HCT116 (cell line): ENCODE results near the gene PRR4. TPM values are rescaled to one million over a fixed set of nuclear protein-coding genes. Genes with fewer than 3 reads are reported as not detected.

Experiments
- ATAC-seq: fragments of 200-7000 bp; cut with Tn5 transposase; 2 replicates; pipeline ENCODE4 v1.9.1; 2020; ENCODE audit warnings: mild to moderate bottlenecking, moderate library complexity
- BruUV-seq: library from RNA; stranded (reverse); fragments of 400-500 nt; replicated peaks from 2 replicates; lab custom pipeline; 2021; lab: Mats Ljungman, UMichigan
- CTCF ChIA-PET: fragments of 300-600 bp; sonication (Branson Sonifier 250); formaldehyde crosslinking; loops from one replicate; lab custom pipeline; 2021; ENCODE audit warnings: antibody characterized with exemption; lab: Charles Lee
- POLR2A ChIA-PET: fragments of 300-600, 350-600 bp; sonication (Branson Sonifier 250); formaldehyde crosslinking; loops from one replicate; lab custom pipeline; 2021; ENCODE audit warnings: antibody characterized with exemption; lab: Charles Lee
- RAD21 ChIA-PET, 2 experiments: fragments of 300-600 bp; sonication (Branson Sonifier 250); formaldehyde crosslinking; loops; one replicate each; lab custom pipeline; 2023; ENCODE audit warnings: low total read pairs in 2 of 2; ENCODE audit not compliant: uncharacterized antibody in 2 of 2, unreplicated experiment in 2 of 2, low non-redundant PET in 1 of 2; lab: Charles Lee
- DNase-seq: peaks from one replicate; pipeline ENCODE4 v3.0.0-alpha.2; 2010; ENCODE audit warnings: low read depth, low spot score
- H2AFZ ChIP-seq: fragments of 200-600 bp; shearing (Covaris generic), sonication (generic); 2 replicates; pipeline ENCODE4 v1.6.1; 2017; ENCODE audit warnings: low read depth, mixed run types, mixed read lengths, antibody characterized with exemption, low read length; ENCODE audit not compliant: poor library complexity, severe bottlenecking
- H3K27ac ChIP-seq: 2 replicates; pipeline ENCODE4 v1.5.1; 2012; ENCODE audit warnings: low read depth, low read length
- H3K27me3 ChIP-seq: fragments of 200-600 bp; sonication (generic); 2 replicates; pipeline ENCODE4 v1.6.1; 2016; ENCODE audit warnings: mixed run types, low read length, mixed read lengths; ENCODE audit not compliant: insufficient read depth
- H3K36me3 ChIP-seq, 2 experiments: fragments of 200-500 bp in 1 of 2; fragments of 200-600 bp in 1 of 2; sonication (Bioruptor generic) in 1 of 2; sonication (generic) in 1 of 2; 2 replicates each; pipeline versions ENCODE4 v1.5.1 to v1.6.1; 2014 to 2016; ENCODE audit warnings: low read length in 2 of 2, inconsistent platforms in 1 of 2, mixed read lengths in 1 of 2, mixed run types in 1 of 2; ENCODE audit not compliant: insufficient read depth in 2 of 2, control insufficient read depth in 1 of 2
- H3K4me1 ChIP-seq, 2 experiments: fragments of 200-600 bp in 1 of 2; sonication (generic) in 1 of 2; 2 replicates each; pipeline versions ENCODE4 v1.5.1 to v1.6.1; 2012 to 2017; ENCODE audit warnings: low read length in 2 of 2, inconsistent platforms in 1 of 2, mild to moderate bottlenecking in 1 of 2, mixed read lengths in 1 of 2, mixed run types in 1 of 2, moderate library complexity in 1 of 2; ENCODE audit not compliant: insufficient read depth in 2 of 2, control insufficient read depth in 1 of 2
- H3K4me2 ChIP-seq: fragments of 200-600 bp; sonication (generic); 2 replicates; pipeline ENCODE4 v1.6.1; 2017; ENCODE audit warnings: mixed run types, low read length, mixed read lengths
- H3K4me3 ChIP-seq, 2 experiments: fragments of 200-600 bp in 1 of 2; sonication (generic) in 1 of 2; replicated peaks in 1 of 2; 2 replicates each; pipeline ENCODE4 v1.5.1; 2011 to 2016; ENCODE audit warnings: low read length in 2 of 2, control low read depth in 1 of 2, low read depth in 1 of 2, mild to moderate bottlenecking in 1 of 2, mixed read lengths in 1 of 2, mixed run types in 1 of 2
- H3K79me2 ChIP-seq: fragments of 200-600 bp; sonication (generic); 2 replicates; pipeline ENCODE4 v1.6.1; 2017; ENCODE audit warnings: mild to moderate bottlenecking, mixed run types, low read length, moderate library complexity, mixed read lengths; ENCODE audit not compliant: insufficient read depth
- H3K9ac ChIP-seq: fragments of 200-600 bp; sonication (generic); 2 replicates; pipeline ENCODE4 v1.6.1; 2016; ENCODE audit warnings: low read length, mixed read lengths
- H3K9me2 ChIP-seq: fragments of 200-600 bp; sonication (generic), shearing (Covaris generic); 2 replicates; pipeline ENCODE4 v1.6.1; 2017; ENCODE audit warnings: mixed run types, mild to moderate bottlenecking, moderate library complexity; ENCODE audit not compliant: insufficient read depth
- H3K9me3 ChIP-seq, 2 experiments: fragments of 200-500 bp in 1 of 2; fragments of 200-600 bp in 1 of 2; sonication (Bioruptor generic) in 1 of 2; sonication (generic) in 1 of 2; 2 replicates each; pipeline ENCODE4 v1.6.1; 2014 to 2017; ENCODE audit warnings: low read length in 2 of 2, mixed read lengths in 2 of 2, inconsistent platforms in 1 of 2, low read depth in 1 of 2, mild to moderate bottlenecking in 1 of 2, mixed run types in 1 of 2, moderate library complexity in 1 of 2; ENCODE audit not compliant: control insufficient read depth in 1 of 2, insufficient read depth in 1 of 2
- H4K20me1 ChIP-seq: fragments of 200-600 bp; sonication (generic), shearing (Covaris generic); 2 replicates; pipeline ENCODE4 v1.6.1; 2017; ENCODE audit warnings: mixed run types, mild to moderate bottlenecking, moderate library complexity; ENCODE audit not compliant: insufficient read depth
- CBX3 ChIP-seq: IDR thresholded peaks from 2 replicates; pipeline ENCODE4 v1.6.1; 2012; ENCODE audit warnings: low read depth
- EZH2phosphoT487 ChIP-seq: fragments of 200-600 bp; IDR thresholded peaks from 2 replicates; pipeline ENCODE4 v1.6.1; 2018; ENCODE audit warnings: antibody characterized with exemption, borderline replicate concordance
- FOSL1 ChIP-seq: IDR thresholded peaks from 2 replicates; pipeline ENCODE4 v1.6.1; 2012; ENCODE audit warnings: low read depth
- POLR2A ChIP-seq: IDR thresholded peaks from 2 replicates; pipeline ENCODE4 v1.7.0; 2011; ENCODE audit warnings: borderline replicate concordance; ENCODE audit not compliant: insufficient read depth, insufficient read length; ENCODE audit errors: extremely low read depth
- POLR2AphosphoS5 ChIP-seq: IDR thresholded peaks from 2 replicates; pipeline ENCODE4 v1.6.1; 2011; ENCODE audit warnings: mild to moderate bottlenecking, low read depth, low read length, moderate library complexity
- RAD21 ChIP-seq: IDR thresholded peaks from 2 replicates; pipeline ENCODE4 v1.6.1; 2012; ENCODE audit warnings: low read depth, mild to moderate bottlenecking
- SIN3A ChIP-seq: IDR thresholded peaks from 2 replicates; pipeline ENCODE4 v1.6.1; 2012; ENCODE audit warnings: low read depth
- SRF ChIP-seq: IDR thresholded peaks from 2 replicates; pipeline ENCODE4 v1.6.1; 2012; ENCODE audit warnings: low read depth
- TCF7L2 ChIP-seq: IDR thresholded peaks from 2 replicates; pipeline ENCODE4 v1.7.0; 2011; ENCODE audit warnings: borderline replicate concordance, inconsistent platforms; ENCODE audit not compliant: insufficient read depth, insufficient read length; ENCODE audit errors: extremely low read depth
- YY1 ChIP-seq: IDR thresholded peaks from 2 replicates; pipeline ENCODE4 v1.6.1; 2011; ENCODE audit warnings: low read length, low read depth, moderate library complexity, mild to moderate bottlenecking; ENCODE audit not compliant: insufficient replicate concordance; ENCODE audit errors: extremely low read depth
- ZNF274 ChIP-seq: fragments of 200-500 bp; sonication (Bioruptor generic); IDR thresholded peaks from 2 replicates; pipeline ENCODE4 v1.6.1; 2014; ENCODE audit warnings: mild to moderate bottlenecking, low read depth, low read length, inconsistent platforms
- intact Hi-C: fragments of 100-400 bp; cut with micrococcal nuclease; formaldehyde crosslinking; loops from 2 replicates; pipeline ENCODE4 v1.10.0; 2022
- total RNA-seq: library from RNA; stranded (reverse); gene quantifications from one replicate; pipeline ENCODE4 v1.2.1, GENCODE V29; 2021; ENCODE audit not compliant: unreplicated experiment
- TF ChIP-seq, protein P1 (sequence below): IDR thresholded peaks from 2 replicates; pipeline ENCODE4 v1.6.1; 2012; ENCODE audit warnings: low read depth

Gene PRR4
- total RNA-seq, 1 experiment from 2014 or later = 2.2 TPM

GRCh38 chr12:10842862-10843261 lies 6.4 kb downstream of the PRR4 start:
- CTCF ChIA-PET = no interaction called here
- Histone ChIP-seq H3K4me3 (no peak overlapping the region), H3K79me2 (no peaks in the 10 kb centered on the region), H3K4me2 (no peak overlapping the region), H3K9me2 (no peaks in the 10 kb centered on the region), H3K27ac (no peak overlapping the region), H3K4me1 (no peaks in the 10 kb centered on the region), H4K20me1 (no peaks in the 10 kb centered on the region), H3K27me3 (no peaks in the 10 kb centered on the region), H2AFZ (no peak overlapping the region), H3K9ac (no peak overlapping the region), H3K9me3 (no peaks in the 10 kb centered on the region), H3K36me3 (no peaks in the 10 kb centered on the region)
- no peak for TF ChIP-seq CBX3
- no peak for TF ChIP-seq FOSL1
- no peak for TF ChIP-seq POLR2A
- no peak for TF ChIP-seq YY1
- no peak for TF ChIP-seq TCF7L2
- POLR2A ChIA-PET = no interaction called here
- intact Hi-C loops = no loop called here
- ATAC-seq (no peak), DNase-seq (no peak)
- RAD21 ChIA-PET = no interaction called here
- no TSS peak for BruUV-seq

- ChIA-PET POLR2A (no interaction called here), CTCF (no interaction called here), RAD21 (no interaction called here)
- Histone ChIP-seq H2AFZ (no peak overlapping the region), H3K27ac (no peak overlapping the region), H3K79me2 (no peaks in the 10 kb centered on the region), H3K27me3 (no peaks in the 10 kb centered on the region), H3K36me3 (no peaks in the 10 kb centered on the region), H4K20me1 (no peaks in the 10 kb centered on the region), H3K4me1 (no peaks in the 10 kb centered on the region), H3K9me2 (no peaks in the 10 kb centered on the region), H3K9me3 (no peaks in the 10 kb centered on the region), H3K9ac (no peak overlapping the region), H3K4me2 (no peak overlapping the region), H3K4me3 (no peak overlapping the region)
- BruUV-seq = no TSS peak
- intact Hi-C loops = no loop called here
- TF ChIP-seq ZNF274 (no peak), FOSL1 (no peak), SRF (no peak), RAD21 (no peak), POLR2AphosphoS5 (no peak), SIN3A (no peak), YY1 (no peak), EZH2phosphoT487 (no peak)
- TF ChIP-seq, protein P1, sequence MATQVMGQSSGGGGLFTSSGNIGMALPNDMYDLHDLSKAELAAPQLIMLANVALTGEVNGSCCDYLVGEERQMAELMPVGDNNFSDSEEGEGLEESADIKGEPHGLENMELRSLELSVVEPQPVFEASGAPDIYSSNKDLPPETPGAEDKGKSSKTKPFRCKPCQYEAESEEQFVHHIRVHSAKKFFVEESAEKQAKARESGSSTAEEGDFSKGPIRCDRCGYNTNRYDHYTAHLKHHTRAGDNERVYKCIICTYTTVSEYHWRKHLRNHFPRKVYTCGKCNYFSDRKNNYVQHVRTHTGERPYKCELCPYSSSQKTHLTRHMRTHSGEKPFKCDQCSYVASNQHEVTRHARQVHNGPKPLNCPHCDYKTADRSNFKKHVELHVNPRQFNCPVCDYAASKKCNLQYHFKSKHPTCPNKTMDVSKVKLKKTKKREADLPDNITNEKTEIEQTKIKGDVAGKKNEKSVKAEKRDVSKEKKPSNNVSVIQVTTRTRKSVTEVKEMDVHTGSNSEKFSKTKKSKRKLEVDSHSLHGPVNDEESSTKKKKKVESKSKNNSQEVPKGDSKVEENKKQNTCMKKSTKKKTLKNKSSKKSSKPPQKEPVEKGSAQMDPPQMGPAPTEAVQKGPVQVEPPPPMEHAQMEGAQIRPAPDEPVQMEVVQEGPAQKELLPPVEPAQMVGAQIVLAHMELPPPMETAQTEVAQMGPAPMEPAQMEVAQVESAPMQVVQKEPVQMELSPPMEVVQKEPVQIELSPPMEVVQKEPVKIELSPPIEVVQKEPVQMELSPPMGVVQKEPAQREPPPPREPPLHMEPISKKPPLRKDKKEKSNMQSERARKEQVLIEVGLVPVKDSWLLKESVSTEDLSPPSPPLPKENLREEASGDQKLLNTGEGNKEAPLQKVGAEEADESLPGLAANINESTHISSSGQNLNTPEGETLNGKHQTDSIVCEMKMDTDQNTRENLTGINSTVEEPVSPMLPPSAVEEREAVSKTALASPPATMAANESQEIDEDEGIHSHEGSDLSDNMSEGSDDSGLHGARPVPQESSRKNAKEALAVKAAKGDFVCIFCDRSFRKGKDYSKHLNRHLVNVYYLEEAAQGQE = no peak
- ATAC-seq = no peak
- no peak for DNase-seq
Observed at GRCh38 chr12:10838461-10838860, 10.8 kb downstream of the PRR4 start.
